ENCODE measurements around the gene ALG6.

GRCh38 chr1:63423649-63424048 lies 56.2 kb downstream of the ALG6 start:
- TF ChIP-seq CTCF (IDR thresholded peaks at IDR 0.05; ENCODE audit: low read length) (no peak), EZH2 (IDR thresholded peaks at IDR 0.05; ENCODE audit: borderline replicate concordance, low read length) (no peak)
